ENCODE results near the gene DIRAS1.

DIRAS1 gene, protein sequence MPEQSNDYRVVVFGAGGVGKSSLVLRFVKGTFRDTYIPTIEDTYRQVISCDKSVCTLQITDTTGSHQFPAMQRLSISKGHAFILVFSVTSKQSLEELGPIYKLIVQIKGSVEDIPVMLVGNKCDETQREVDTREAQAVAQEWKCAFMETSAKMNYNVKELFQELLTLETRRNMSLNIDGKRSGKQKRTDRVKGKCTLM

DNA sequence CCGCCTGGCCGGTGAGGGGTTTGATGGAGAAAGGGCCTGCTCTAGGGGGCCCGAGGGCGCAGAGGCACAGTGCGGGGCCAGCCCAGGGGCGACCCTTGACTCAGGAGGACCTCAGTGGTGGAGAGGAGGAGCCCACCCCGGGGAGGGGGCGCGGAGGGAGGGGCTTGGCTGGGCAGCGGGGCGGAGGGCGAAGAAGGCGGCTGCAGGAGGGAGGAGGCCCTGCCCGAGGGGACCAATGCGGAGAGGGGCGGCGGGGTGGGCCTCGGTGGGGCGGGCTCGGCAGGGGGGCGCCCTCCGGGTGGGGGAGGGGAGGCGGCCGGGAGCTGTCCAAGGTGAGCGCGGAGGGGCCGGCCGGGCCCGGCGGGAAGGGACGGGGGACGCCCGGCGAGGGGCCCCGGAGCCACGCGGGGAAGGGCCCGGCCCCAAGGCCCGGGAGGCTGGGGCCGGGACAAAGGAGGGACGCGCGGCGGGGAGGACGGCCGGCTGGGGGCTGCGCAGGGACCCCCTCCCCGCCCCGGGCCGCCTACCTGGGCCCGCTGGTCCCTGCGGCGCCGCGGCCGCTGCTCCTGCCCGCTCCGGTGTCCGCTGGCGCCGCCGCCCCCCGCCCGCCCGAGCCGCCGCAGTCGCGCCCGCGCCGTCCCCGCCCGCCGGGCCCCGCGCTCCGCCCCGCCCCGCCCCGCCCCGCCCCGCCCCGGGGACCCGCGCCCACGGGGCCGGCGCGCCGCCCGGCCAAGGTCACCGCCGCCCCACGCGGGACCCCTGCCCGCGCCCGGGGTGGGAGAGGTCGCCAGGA, at the start of gene DIRAS1:
TSS of gene DIRAS1 (minus strand) at position 596 of the 793 bp plus-strand sequence. CDS start 3,566 bp downstream, outside the sequence.
- DNase-seq = no peak

DNA sequence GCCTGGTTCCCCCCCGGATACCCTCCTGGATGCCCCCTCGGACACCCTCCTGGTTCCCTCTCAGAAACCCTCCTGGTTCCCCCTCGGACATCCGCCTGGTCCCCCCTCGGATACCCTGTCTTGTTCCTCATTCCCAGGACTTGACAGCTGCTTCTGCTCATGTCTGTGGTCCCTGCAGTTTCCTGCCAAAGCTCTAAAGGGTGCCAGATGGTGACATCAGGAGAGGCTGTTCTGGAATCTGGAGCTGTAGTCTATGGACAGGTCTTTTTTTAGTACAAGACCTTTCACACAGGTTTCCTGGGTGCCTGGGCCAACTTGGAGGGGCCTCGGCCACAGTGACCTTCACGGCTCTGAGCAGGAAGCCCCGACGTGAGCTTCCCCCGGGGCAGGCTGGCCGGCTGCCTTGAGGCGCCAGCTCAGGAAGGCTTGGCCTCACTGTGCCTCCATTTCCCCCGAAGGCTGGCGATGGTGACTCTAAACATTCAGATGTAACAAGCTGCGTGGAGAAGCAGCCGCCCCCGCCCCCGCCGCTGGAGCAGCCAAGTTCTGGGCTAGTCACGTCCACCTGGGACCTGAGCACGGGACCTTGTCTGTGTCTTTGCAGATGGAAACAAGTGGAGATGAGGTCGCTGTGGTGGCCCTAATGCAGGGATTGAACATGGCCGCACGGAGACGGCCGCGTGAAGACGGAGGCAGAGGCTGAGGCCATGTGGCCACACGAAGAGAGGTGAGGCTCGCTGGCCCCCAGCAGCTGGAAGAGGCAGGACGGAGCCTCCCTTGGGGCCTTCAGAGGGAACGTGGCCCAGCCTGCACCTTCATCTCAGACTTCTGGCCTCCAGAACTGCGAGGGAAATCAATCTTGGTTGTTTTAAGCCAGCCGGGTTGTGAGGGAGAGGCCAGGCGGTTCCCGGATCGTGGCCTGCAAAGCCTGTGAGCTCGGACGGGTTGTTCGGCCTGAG, 49.2 kb upstream of the DIRAS1 start:
- no peak for DNase-seq

DNA sequence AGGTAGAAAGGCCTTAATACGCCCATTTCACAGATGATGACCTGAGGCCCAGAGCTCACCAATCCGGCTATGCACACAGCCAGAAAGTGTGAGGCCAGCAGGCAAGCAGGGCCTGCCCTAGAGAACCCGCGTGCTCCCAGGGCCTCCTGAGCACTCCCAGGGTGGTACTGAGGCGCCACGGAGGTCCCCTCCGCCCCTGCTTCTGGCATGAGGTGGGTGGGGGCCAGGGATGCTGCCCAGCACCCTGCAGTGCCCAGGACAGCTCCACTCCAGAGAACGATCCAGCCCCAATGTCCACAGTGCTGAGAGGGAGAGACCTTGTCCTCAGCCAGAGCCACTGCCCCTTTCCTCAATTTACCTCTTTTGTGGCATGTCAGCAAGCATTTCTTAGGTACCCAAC, 48.0 kb upstream of the DIRAS1 start:
- no peak for DNase-seq

DNA sequence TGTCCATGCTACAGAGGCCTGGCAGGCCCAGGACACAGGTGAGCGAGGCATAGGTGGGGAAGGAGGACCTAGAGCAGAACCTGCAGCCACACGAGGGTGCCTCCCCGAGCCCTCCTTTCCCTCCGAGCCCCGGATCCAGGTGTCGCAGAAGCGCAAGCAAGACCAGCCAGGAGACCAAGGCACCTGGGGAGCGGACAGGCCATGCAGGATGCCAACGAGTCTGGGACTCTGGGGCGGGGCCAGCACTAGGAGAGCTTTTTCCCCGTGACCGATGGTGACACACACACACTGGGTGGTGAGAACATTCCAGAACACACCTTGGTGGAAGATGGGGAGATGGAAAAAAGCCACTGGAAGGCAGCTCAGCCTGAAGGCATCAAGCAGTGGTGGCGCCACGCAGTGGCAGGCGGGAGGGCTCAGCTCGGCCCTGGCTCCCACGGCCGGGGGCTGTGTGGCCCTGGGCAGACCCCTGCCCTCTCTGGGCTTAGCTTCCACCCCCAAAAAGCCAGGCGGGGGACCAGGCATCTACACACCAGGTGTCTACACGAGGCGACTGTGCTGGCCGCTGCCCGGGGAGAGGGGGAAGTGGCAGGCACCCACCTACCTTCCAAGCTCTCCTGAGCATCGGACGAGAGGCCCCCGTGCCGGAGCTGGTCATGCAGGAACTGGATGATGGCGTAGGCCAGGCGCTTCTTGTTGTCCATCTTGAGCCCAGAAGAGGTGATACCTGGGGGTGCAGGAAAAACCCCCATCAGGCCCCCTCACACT, 47.4 kb upstream of the DIRAS1 start:
- no peak for DNase-seq

DNA sequence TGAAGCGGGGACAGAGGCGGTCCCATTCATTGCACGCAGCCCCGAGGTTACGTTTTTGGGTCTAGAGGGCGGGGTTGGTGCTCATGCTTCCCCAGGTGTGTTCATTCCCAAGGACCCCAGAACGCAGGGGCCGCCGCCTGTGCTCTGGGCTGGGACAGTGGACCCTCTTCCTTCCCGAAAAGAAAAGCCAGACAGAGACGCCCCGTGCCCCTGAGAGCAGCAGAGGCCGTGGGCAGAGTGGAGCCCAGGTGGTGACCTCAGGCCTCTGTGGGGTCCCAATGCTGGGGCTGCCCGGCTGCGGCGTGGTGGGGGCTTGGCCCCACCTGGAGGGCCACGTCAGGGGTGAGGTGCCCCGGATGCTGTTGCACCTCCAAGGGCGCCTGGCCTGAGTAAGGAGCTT, 46.5 kb upstream of the DIRAS1 start:
- no peak for DNase-seq

DNA sequence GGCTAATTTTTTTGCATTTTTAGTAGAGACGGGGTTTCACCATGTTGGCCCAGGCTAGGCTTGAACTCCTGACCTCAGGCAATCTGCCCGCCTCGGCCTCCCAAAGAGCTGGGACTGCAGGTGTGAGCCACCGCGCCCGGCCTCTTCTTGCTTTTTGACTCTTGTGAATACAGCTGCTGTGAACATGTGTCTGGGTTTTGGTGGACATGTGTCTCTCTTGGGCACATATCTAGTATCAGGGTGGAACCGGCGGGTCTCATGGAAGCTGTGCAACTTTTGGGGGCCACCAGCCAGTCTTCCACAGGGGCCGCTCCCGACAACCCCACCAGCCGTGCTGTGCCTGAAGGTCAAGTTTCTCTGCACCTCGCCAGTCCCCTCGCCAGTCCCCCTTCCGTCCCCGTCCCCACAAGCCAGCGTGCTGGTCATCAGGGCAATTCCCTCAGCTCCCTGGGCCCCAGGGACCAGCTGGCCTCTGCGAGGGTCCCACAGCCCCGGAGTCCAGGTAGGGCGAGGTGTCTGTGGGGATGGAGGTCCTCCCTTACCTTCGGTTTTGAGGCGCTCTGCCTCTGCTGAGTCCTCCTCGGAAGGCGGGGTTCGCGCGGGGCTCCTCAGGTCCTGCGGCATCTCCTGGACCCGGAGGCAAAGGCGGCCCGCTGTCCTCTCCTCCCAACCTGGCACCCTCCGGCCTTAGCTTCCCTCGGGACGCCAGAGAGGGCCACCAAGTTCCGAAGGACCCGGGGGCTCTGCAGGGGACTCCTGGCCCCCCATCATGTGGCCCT, 45.6 kb upstream of the DIRAS1 start:
- DNase-seq = no peak

DNA sequence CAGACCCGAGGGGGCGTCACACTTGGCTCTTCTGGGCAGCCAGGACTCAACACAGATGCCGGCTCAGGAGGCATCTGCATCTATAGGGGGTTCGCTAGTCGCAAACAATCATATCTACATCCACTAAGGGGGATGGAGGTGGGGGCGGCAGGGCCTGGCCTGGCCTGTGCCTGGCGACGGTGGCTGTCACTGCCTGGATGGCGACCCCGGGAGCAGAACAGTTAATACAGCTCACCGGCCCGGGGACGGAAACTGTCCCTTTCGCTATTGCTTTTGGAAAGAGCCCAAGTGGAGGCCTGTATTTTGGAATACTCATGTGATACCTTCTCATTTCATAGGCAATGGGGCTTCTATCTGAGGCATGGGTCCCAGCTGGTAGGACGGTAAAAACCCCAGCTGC, 44.2 kb upstream of the DIRAS1 start:
- DNase-seq = no peak

DNA sequence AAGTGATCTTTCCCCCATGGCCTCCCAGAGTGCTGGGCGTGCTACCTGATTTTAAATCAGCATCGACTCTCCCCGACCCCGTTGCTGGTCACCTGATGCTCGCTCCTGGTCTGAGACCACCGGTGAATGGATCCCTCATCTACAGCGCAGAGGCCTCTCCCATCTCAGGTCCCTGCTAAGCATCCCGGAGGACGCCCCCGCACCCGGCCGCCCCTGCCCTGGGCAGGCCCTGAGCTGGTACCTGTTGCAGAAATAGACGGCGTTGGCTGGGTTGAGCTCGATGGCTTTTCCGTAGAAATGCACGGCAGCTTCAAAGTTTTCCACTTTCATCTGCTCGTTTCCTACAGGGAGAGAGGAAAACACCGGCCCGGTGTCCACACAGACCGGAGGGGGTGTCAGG, 43.8 kb upstream of the DIRAS1 start:
- no peak for DNase-seq

DNA sequence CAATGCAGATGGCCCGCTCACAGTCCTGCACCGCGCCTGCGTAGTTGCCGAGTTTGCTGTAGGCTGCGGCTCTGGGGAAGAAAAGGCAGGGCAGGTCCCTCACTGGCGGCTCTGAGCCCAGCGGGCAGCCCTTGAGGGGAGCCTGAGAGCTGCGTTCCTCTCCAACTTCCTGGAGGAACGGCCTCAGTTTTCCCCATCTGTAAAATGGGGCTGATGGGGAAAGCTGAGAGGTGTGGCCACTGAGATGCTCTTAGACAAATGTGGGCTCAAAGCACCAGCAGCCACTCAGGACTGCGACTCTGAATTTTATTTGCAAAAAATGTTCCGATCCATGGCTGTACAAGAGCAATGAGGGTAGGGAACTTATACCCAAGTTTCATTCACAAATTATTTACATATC, 42.5 kb upstream of the DIRAS1 start:
- no peak for DNase-seq

DNA sequence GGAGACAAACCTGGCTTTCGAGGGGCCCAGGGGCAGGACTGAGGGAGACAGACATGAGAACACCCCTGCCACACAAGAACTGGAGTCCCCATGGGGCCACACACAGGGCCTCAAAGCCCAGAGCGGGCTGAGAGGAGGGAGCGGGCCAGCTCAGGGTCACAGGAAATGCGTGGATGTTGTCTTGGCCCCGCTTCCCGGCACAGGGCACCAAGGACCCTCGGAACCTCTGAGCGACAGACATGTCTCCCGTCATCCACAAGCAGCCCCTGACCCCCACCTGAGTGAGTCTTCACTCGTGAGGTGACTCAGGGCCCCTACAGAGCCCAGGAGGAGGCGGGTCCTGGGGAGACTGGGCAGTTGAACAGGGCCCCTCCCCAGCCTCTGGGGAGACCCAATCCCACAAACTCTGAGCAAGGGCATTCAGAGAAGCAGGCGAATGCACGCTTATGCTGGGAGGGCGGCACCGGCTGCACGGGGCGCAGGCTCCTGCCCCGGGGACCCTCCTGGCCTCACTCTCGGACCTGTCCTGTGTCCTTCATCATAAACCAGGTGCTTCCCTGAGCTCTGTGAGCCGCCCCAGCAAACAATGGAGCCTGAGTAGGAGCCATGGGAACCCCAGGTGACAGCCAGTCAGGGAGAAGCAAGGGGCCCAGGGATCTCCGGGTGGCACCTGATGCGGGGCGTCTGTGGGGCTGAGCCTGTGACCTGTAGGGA, 41.8 kb upstream of the DIRAS1 start:
- no peak for DNase-seq

DNA sequence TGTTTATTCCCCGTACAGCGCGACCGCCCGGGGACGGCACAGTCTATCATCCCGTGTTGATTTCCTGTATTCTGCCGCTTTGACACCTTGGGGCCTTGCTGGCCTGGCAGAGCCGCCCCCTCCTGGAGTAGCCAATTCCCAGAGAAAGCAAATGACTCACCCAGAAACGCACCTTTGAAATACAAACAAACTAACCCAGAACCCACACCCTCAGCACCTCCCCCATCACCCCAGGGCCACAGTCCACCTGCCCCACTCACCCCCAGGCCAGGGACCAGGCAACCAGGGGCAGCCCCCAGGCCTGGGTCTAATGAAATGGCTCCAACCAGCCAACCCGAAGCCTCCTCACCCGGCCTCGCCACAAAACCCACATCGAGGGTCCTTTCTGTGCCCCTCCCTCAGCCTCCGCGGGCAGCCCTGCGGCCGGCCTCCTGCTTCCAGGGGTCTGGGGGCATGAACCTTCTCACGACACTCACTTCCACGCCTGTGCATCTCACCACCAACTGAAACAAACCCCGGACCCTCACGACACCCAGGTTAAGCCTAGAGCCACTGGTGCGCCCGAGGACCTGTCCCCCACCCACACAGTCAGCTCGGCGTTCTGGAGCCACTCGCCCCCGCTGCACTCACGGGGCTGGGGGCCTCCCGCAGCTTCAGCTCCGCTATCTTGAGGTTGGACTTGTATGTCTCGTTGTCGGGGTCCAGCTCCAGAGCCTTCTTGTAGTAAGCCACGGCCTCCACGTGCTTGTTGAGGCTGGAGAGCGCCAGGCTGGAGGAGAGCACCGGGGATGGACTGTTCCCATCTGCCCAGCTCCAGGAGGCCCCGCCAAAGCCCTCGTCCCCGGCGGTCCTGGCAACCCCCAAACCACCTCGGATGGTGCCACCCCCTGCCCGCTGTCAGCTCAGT, 41.0 kb upstream of the DIRAS1 start:
- no peak for DNase-seq

DNA sequence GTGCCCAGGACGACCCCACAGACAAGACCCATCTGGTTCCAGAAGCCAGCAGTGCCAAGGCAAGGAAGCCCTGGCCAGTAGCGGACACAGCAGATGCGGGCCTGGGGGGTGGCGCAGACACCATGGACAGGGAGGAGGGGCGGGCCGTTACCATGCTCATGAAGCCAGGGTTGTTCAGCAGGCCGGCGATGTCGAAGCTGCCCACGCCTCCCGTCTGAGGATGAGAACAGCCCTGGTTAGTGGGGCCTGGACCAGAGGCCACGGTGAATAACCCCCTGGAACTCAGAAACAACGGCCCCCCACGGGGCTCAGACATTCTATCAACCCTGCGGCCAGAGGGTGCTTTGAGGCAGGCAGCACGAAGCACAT, 40.1 kb upstream of the DIRAS1 start:
- no peak for DNase-seq

DNA sequence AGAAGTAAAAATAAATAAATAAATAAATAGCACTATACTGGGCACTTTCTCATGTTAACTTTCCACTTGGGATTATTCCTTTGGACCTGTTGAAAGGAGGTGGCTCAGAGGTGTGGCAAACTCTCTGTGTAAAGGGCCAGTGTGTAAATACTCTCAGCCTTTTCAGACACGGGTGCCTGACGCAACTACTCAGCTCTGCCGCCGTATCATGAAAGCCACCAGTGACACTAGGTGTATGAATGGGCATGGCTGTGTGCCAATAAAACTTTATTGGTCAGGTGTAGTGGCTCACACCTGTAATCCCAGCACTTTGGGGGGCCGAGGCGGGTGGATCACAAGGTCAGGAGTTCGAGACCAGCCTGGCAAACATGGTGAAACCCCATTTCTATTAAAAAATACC, 38.8 kb upstream of the DIRAS1 start:
- DNase-seq = no peak

DNA sequence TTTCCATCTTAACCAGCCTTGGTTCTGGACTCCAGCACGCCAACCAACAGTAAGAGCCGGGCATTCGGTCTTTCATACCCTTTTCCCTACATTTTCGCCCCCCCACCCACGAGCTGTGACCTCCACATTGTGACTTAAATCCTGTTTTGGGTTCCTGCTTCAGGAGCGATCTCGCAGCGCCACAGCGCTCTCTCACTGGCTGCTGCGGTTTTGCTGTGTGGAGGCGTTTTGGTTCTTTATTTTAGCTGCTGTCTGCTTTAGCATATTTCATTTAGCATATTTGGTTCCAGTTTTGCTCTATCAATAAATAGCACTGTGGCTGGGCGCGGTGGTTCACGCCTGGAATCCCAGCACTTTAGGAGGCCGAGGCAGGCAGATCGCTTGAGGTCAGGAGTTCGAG, 38.2 kb upstream of the DIRAS1 start:
- DNase-seq = no peak

DNA sequence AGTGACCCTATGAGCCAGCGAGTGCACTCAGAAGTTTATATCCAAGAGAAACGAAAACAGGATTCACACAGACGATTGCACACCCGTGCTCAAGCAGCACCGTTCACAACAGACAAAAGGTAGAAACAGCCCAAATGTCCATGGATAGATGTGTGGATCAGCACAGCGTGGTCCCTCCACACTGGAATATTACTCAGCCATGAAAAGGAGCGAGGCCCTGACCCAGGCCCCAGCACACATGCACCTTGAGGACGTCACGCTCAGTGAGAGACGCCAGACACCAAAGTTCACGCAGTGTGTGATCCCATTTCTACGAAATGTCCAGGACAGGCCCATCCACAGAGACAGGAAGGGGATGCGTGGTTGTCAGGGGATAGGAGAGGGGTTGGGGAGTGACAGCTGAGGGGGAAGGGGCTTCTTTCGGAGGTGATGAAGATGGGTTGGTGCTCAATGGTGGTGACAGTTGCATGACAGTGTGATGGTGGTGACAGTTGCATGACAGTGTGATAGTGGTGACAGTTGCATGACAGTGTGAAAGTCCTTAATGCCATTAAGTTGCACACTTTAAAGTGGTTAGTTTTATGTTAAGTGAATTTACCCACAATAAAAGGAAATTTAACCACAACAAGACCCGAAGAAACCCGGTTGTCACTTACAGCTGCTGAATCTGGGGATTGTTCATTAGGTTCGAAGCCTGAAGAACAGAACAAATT, 37.6 kb upstream of the DIRAS1 start:
- DNase-seq = no peak

DNA sequence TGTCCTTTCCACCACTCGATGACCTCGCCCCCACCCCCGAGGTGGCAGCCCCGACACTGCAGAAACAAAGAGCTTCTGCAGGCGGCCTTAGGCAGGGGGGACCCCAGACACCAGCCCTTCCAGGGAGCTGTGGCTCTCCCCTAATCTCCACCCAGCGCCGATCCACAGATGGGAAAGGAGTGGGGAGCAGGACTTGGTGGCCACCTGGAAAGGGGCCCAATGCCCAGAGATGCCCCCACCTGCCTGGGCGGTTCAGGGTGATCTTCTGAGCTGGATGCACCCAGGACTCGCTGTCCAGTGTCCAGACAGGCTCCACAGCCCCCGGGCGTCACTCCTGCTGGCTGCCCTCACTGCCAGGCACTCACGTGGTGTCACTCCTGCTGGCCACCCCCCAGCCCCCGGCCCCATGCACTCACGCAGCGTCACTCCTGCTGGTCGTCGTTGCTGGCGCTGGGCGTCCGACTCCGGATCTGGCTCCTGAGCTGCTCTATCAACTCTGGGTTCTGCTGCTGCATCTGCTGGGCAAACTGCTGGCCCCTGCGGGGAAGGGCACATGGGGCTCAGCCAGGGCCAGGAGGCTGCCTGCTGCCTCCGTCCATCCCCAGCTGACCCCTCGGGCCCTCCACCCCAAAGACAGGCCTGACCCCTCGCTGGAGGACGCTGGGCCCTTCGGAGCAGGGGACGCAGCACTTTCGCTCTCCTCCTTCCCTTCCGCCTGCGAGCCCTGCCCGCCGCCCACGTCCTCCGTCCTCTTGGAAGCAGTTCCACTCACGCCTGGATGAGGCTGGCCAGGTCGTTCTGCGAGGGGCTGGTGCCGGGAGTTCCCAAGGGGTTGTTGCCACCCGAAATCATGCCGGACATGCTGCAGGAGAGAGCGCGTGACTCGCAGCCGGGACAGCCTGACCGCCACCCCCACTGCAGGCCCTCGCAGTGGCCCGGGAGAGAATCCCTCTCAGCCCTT, 36.0 kb upstream of the DIRAS1 start:
- no peak for DNase-seq

DNA sequence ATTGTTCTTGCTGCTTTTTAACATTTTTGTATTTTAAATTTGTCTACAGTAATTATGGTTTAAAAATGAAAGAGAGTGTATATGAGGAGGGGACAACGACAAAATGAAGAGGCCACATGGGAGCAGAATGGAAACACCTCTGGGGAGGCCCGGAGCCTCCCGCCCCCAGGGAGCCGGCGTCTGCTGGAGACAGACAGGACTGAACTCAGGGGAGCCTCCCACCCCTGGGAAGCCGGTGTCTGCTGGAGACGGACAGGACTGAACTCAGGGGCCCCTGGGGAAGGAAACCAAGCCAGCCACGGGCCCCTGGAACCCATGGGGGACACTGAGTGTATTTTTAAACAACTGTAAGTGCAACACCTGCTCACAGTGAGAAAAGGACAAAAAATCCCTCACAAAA, 35.3 kb upstream of the DIRAS1 start:
- DNase-seq = no peak

DNA sequence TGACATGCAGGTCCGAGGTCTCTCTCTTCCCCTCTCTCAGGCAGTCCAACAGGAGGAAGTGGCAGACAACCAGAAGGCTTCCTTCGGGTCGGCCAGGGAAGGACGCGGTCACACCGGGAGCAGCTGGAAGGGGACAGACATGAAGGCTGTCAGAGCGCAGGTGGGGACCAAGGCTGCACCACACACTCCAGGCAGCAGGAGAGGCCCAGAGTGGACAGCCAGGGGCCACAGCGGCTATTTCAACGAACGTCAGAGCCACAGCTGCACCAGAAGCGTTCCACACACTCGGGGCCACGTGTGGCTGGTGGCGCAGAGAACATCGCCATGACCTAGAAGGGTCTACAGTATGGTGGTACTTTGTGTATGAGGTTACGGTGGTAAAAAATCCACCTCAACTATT, 34.6 kb upstream of the DIRAS1 start:
- DNase-seq = no peak

DNA sequence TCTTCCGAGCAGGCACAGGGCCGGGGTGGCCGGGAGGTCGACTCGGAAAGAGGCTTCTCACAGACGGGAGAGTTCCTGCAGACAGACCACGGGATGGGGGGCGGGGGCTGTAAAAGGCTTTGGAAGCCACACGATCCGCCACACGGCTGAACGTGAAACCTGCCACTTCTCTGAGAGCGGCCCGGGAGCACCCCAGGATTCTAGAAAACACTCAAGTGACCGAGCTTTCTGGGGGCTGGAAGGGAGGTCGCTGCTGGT, 34.2 kb upstream of the DIRAS1 start:
- no peak for DNase-seq

Measured in NCI-H2107 (cell line).